GM18499 (cell line): ENCODE measurements around the gene CASQ2.

Experiments
- ATAC-seq: cut with Tn5 transposase; IDR thresholded peaks from one replicate; pipeline ENCODE4 v1.9.1; 2021; ENCODE audit warnings: moderate number of reproducible peaks; ENCODE audit not compliant: insufficient read depth, unreplicated experiment

Gene CASQ2

DNA sequence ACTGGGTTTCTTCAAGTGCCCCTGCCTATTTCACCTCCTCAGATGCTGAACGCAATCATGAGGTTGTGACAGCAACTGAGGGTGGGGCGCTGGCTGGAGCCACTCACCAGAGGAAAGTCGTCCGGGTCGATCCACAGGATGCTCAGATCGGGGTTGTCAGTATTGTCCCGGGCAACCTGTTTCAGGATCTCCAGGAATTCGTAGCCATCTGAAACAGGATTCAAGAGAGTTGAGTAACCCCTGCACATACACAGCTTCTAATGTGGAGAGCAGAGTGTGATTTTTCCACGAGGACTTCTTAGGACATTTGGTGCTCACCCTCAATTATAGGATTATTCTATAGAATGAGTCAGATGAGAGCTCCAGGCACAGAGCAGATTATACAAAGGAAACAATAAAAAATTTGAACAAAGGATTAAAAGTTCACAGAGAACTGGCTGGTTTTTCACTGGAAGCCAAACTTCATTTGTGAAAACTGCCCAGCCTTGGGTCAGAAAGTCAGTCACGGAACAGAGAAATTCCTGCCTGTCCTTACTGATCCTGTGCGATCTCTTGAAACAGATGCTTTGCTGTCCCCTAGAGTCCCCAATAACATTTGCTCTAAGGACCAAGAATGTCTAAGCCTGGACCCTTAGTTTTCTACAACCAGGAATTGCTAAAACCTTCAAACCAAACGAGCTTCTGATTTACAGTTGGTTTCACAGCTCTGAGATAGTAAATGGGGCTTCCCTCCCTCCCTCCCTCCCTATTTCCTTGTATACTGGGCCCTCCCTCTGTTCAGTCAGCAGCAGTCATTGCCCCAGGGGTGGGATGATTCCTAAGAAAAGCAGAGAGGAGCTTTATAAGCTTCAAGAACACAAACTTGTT, 63.2 kb downstream of the CASQ2 start:
- ATAC-seq: no peak

DNA sequence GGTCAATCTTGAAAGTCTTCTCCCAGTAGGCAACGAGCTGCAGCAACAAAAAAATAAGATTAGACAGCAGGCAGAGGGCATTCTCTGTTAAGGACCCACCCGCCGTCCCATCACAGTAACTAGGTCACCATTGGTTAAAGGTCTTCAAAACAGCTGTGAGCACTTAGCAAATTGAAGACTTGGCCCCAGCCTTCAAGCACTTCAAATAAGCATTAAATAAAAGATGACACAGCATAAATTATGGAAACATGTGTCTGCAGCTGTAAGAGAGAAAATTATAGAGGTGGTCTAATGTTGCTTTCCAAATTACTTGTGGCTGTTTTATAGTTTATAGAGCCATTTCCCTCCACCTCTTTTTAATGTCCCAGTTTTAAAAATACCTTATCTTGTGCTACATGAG, 65.6 kb downstream of the CASQ2 start:
- ATAC-seq: no peak

DNA sequence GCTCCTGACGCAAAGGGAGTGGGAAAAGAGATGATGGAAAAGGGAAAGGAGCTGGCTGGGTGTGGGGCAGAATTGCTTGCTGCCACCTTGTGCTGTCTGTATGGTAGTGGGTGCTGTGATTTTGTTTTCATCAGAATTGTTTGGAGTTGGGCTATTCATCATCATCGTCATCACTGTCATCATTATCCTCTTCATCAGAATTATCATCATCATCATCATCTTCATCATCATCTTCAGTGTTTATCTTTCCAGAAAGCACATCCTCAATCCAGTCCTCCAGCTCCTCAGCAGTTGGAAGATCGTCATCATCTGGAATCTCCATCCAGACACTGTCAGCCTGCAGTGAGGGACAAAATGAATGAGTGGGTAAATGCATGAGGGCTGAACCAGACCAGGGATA, 67.4 kb downstream of the CASQ2 start:
- ATAC-seq: no peak

DNA sequence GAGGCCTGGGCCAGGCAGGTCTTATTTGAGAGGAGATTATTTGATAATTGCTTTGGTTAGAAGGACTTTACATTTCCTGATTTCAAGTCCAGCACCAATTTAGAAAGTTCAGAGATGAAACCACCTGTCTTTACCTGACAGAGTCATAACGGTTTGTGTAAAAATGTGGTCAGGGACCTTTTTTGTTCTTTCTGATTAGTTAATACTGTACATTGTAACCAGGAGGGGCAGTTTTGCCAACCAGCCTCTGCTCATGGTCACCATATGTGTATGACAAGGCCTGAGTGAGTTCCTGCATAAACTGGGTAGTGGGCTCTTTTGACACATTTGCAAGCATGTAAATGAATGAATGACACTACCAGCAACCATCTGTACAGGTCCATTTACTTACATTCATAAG, 70.9 kb downstream of the CASQ2 start:
- no peak for ATAC-seq

DNA sequence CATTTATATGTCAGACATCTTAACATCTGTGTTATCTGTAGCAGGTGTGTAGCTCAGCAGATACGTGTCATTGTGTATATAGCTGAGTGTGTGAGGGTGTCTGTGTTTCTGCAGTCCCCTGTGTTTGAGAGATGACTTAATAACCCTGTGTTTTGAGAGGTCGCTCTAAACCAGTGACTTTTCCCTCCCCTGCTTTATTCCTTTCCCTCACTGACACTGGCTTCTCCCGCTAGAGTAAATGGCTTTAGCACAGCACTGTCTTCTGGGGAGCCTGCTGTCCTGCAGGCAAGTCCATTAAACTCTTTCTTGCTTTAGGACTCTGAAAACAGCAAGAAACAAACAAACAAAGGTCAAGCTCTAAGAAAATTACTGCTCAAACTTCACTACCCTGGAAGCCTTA, 73.7 kb downstream of the CASQ2 start:
- no peak for ATAC-seq

DNA sequence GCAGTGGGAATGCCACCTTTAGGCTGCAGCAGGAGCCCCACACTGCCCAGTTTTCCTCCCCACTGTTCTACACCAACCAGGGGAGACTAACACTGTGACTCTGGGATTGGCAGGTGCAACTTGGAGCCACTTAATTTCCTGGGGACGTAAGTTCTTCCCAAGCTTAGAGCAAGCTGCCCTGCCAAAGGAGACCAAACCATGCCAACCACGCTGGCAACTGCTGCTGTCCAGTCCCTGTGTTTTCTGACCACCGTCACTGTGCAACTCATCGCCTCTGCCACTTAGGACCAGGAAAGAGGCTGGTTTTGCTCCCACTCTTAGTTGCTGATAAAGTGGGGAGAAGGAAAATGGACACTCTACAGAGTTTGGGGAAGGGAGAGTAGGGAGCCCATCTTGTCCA, 76.3 kb downstream of the CASQ2 start:
- ATAC-seq: no peak

DNA sequence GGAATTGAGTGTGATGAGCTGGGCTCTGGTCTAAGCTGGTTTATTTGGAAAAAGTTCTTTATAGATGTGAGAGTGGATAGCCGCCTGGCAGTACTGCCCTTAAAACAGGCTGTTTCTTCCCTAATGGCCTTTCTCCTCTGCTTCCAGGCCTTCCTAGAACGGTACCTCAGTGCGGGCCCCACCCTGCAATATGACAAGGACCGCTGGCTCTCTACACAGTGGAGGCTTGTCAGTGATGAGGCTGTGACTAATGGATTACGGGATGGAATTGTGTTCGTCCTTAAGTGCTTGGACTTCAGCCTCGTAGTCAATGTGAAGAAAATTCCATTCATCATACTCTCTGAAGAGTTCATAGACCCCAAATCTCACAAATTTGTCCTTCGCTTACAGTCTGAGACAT, 77.5 kb downstream of the CASQ2 start:
- ATAC-seq: no peak

DNA sequence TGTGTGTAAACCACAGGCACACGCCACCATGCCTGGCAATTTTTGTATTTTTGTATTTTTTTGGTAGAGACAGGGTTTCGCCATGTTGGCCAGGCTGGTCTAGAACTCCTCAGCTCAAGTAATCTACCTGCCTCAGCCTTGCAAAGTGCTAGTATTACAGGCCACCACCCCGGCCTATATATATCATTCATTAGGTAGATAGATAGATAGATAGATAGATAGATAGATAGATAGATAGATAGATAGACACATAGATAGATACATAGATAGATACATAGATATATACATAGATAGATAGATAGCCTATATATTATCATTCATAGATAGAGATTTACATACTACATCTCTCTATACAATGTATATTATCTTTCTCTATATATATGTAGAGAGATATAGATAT, 80.8 kb downstream of the CASQ2 start:
- no peak for ATAC-seq

DNA sequence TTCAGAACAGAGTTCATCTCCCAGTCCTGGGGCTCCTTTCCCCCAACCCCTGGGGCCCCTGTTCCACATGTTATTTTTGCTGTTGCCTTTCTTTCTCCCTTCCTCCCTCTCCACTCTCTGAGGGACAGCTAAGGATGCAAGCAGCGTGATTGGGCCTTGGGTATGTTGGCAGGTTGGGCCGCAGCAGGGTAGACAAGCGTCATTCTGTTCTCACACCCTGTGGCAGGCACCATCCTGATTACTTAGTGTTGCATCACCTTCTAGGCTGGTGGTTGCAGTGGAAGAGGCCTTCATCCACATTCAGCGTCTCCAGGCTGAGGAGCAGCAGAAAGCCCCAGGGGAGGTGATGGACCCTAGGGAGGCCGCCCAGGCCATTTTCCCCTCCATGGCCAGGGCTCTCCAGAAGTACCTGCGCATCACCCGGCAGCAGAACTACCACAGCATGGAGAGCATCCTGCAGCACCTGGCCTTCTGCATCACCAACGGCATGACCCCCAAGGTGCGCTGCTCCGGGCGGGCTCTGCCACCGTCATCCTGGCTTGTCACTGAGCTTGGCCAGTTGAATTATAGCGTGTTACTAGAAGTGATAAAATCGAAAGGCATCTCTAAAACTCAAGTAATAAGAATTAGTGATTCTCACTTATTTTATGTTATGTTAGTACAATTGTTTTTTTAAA, 83.3 kb downstream of the CASQ2 start:
- no peak for ATAC-seq

DNA sequence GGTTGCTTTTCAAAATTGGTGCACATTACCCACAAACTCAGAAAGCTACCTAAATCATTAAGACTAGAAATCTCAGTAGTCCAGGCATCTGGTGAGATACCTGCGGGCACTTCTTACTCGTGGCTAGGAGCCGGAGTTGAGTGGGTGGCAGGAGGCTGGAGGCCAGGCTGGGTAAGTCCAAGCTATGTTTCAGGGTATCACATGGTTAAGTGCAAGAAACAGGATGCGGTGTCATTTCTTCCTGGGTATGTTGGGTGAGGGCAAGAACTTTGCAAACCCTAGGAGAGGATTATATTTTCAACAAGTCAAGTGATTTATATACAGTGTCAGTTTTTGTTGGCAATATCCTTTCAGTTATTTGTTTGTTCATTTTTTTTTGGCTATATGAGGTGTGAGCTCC, 85.7 kb downstream of the CASQ2 start:
- ATAC-seq: no peak

DNA sequence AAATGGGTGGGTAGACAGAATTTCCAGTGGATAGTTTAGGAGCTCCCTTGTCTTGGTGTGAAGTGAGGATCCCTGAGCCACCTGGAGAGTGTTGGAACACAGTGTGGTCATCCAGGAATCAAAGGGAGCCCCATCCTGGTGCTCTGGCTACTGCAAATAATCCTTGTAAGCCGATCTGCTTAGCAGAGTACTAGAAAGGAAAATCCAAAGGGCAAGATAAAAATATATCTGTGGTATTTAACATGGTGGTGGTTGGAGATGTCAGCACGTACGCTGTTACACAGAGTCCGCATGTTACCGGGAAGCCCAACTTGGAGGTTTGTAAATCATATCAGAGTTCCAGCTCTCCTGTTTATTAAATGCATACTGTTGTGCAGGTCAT, 87.8 kb downstream of the CASQ2 start:
- ATAC-seq: no peak

DNA sequence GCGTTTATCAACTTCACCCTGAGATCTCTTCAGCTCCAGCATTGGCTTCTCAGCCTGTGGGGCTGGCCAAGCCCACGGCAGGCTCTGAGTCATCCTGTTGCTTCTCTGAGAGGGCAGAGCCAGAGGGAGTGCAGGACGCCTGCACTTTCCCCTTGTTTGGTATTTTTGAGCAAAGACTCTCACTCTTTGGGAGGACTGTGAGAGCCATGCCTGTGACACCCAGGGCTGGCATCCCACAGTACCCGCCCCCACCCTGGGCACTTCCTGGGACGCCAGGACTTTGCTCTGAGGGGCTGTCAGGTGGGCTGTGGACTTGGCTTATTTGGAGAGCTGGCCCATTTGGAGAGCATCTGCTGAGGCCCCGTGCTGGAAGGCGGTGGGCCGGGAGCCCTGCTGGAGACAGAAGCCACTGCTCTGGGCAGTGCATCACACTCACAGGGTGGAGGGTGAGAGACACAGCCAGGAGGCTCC, 89.3 kb downstream of the CASQ2 start:
- ATAC-seq: no peak

DNA sequence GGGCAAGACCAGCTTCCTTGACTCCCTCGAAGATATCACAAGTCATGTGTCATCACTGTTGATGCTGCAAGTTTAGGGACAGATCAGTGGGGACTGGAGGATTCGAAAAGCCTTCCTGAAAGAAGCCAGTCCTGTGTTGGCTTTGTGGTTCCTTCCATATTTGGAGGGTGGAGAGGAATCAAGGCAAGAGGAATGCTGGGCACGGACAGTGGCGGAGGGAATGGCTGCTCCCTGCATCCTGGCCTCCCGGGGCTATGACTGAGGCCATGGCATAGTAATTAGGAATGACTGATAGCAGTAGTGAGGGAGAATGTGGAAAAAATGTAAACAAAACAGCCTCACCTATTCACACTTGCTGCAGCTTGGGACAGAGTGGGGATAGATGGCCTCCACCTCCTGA, 90.4 kb downstream of the CASQ2 start:
- no peak for ATAC-seq

DNA sequence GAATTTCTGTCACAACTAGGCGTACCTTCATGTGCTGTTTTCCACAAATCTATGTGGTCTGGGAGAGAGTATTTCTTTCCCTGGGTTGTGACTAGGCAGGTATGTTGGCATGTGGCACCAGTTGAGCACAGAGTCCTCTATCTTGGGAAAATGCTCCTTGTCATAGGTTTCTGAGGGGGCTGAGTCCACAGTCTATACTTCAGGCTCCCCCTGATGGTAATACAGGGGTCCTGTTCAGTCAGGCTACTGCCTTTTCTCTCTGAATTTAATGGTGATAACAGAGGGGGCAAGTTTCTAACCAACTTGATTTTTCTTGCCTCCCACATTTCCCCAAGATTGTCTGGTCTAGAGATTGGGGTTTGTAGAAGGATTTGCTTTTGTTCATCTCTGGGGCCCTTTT, 90.9 kb downstream of the CASQ2 start:
- no peak for ATAC-seq

DNA sequence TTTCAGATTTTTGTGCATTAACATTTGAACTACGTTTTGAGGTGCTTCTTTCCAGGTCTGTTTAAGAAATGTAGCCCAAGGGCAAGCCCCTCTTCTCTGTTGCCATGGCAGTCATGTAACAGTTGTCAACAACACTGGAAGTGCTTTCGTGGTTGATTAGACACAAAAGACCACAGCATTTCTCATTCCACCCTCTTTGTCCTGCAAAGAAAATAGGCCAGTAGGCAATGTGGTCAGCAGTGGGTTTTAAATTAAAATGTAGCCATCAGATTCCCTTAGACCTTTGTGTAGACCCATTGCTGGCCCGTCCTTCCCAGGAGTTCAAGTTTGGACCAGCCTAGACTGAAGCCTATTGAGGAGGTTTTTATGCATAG, 91.3 kb downstream of the CASQ2 start:
- ATAC-seq: no peak

DNA sequence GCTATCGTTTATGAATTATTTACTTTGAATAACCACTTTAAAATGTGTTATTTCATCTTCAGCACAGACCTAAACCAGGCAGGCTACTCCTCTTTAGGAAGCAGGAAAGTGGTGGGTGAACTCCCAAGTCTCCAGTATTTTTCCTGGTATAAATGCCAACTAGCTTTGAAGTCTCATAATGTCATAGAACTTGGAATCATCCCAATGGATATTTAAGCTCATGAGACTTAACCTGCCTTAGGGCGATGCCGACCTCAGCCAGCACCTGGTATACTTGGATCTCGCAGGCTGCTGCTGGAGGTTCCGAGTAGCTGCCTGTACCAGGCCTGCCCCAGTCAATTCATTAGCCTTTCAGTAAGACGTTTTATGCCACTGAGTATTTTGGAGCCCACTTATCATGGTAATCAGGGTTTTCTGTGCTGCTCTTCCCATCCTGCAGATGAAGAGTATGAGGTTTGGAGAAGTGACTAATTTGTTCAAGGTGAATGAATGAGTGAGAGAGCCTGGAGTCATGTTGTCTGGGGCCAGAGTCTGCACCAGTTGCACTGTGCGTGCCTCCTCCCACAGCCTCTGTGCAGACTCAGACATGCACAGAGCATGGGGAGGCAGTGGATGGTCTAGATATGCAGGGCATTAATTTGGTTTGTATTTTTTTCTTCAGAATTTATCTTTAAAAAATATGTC, 91.9 kb downstream of the CASQ2 start:
- ATAC-seq: no peak

DNA sequence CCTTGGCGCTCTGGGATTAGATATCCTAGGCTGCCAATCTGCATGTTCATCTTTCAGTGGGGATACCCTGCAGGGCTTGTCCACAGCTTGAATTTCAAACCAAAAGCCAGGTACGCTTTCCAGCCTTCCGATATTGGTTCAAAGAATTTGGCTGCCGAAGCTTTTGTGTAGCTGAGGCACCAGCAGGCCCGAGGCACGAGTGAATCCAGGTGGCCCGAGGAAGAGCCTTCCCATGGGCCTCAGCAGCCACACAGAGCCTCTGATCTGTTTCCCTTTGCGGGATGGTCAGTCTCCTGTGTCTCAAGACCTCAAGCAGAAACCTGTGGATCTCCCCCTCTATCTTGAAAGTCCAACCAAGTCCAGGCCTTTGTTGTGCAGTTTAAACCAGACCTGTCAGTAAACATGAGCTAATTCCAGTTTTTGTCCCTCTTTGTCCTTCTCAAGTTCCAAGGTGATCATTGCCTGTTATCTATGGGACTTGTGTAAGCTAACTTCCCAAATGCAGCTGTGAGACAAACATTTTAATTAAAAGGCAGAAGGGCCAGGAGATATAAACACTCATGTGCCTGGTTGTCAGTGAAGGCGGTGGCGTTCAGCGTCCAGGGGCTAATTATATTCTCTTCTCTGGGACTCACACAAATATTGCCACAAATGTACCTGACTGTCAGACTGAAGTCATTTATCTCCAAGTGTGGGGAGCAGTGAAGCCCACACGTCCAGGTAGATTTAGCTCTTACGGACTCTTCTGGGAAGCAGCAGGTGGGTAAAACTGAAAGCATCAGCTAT, 96.1 kb downstream of the CASQ2 start:
- ATAC-seq: no peak

DNA sequence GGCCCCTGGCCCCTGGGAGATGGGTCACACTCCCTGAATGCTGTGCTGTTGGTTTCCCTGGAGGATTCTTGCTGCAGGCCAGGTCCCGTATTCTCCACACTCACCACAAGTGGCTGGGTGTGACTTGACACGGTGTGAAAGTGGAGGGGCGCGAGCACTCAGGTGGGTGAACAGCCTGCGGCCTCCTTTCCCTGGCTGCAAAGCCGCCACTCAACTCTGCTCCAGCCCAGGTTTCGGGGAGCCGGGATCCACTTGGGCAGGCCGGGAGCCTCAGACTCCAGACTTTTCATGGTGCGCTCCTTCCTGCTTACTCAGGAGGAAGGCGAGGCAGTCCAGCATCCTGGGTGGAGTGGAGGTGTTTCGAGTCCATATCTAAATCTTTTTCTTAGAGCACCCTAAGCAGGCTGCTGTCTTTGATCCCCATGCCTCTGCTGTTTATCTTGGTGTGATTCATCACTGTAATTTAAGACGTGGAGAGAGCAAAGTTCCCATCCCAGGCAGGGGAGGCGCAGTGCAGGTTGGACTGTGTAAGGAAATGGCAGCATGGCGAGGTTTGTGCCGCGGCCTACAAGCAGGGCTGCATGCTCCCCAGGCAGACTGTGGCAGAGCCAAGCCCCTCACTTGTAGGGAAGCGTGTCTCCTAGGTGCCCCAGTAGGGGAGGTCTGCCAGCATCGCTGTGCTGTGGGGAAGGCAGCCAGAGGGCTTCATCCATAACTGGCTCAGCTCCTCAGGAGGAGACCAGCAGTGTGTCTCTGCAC, 97.2 kb downstream of the CASQ2 start:
- no peak for ATAC-seq

DNA sequence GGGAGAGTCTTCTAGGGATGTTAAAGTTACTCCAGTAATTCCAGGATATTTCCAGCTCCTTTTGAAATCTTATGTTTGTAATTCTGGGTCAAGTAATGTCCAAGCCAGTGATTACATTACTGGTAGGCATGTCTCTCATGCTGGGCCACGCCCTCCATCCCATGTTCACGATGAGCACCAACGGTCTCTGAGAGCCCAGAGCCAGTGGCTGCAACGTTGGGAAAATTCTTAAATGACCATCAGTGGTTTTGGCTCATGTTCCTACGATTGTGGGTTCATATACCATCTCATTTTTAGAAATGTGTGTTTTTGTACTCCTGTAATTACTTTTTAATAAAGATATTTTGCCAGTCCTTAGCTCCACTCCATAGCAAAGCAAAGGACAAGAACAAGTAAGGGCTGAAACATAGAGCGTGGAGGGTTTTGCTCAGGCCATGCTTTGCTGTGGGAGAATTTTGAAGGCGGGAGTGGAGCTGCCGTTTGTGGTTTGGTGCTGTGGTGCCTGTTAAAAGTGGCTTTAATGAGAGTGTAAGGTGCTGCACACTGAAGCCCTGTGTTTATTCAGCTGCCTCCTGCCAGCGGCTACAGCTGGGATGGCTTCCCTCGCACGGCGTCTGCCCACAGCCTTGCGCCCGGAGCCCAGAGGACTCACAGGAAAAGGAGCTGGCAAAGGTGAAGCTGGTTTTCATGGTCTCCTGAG, 97.9 kb downstream of the CASQ2 start:
- no peak for ATAC-seq
